Measurements from ENCODE around the gene FAM32A. TPM values are rescaled to one million over a fixed set of nuclear protein-coding genes. Genes with fewer than 3 reads are reported as not detected.

The FAM32A gene
- total and polyA plus RNA-seq, 4 donors, result 81.6 to 142 (median 131) TPM

DNA sequence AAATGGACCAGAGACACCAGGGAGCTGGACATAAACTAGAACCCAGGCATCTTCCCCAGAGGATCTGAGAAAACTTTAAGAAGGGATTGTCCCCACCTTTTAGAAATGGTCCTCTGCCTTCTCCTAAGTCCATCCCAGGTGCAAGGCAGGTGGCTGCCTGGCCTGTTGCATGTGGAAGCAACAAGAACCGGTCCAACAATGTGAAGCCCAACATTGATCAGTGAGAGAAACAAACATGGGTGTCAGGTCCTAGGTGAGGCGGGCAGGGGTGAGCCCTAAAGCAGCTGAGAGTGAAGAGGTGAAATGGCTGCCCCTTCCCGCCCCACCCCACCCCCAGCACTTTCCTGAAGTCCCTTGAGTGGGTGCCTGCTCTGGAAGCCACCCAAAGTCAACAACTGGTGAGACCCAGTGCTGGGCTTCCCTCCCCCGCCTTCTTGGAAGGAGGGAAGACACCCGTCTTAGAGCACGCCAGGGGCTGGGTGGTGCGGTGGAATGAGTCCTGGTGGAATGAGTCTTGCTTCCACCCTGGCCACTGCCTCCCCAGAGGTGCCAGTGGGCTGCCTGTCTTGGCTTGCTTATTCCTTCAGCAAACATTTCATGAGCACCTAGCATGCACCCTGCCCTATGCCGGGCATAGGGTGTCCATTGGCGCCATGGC lies 14.2 kb downstream of the FAM32A start:
- Histone ChIP-seq H3K9me3 (ENCODE audit: control insufficient read depth, insufficient read depth, low read length) (no peaks in the 10 kb centered on the region), H3K27ac (ENCODE audit: low read depth, low read length) (no peak overlapping the region), H3K4me3 (ENCODE audit: low read depth, low read length) (no peak overlapping the region), H3K36me3 (ENCODE audit: control insufficient read depth, insufficient read depth, low read length) (peaks cover 49% of the 10 kb centered on the region), H3K4me1 (ENCODE audit: control insufficient read depth, insufficient read depth, low read length) (peaks cover 23% of the 10 kb centered on the region), H3K27me3 (ENCODE audit: control insufficient read depth, insufficient read depth, low read length) (no peaks in the 10 kb centered on the region)
- 93% methylated on average over 6 of the region's 9 CpGs for WGBS (ENCODE audit: insufficient coverage)
- no peak for DNase-seq (ENCODE audit: low read depth in 4 of 6, low spot score in 6 of 6)

DNA sequence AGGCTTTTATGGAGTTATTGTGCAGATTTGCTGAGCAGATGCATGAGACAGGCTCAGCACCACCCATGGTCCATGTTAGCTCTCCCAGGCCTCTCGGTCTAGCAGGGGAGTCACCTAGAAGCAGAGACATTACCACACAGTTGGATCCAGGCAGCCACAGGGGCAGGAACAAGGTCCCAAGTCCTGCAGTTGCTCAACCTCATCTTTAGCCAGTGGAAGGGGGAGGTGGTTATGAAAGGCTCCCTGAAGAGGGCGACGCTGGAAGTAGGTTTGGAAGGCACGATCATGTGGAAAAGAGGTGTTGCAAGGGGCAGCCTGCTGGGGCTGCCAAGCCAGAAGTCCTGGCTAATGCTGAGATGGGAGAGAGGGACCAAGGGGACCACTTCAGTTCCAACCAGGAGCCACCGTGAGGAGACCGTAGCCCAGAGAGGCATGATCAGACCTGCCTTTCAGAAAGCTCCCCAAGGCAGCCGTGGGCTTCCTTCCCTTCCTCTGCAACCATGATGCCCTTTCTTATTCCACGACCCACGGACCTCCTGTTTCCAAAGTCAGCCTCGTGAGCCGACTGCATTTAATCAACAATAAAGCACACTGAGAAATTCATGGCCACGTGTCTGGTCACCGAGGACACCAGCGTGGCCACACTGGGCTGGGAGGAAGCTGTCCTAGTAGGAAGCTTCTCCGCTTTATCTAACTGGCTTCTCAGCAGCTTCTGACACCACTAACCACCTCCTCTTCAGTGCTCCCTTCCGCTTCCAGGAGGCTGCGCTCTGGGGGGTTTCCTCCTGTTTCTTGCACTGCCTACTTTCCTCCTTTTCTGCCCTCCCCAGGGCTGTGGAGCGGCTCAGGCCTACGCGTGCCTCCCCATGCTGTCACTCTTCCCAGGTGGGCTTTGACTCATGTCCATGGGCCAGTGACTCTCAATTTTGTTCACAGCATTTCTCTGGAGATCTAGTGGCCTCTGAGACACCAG lies 15.1 kb downstream of the FAM32A start:
- 88% methylated on average over 20 of the region's 20 CpGs for WGBS (ENCODE audit: insufficient coverage)

DNA sequence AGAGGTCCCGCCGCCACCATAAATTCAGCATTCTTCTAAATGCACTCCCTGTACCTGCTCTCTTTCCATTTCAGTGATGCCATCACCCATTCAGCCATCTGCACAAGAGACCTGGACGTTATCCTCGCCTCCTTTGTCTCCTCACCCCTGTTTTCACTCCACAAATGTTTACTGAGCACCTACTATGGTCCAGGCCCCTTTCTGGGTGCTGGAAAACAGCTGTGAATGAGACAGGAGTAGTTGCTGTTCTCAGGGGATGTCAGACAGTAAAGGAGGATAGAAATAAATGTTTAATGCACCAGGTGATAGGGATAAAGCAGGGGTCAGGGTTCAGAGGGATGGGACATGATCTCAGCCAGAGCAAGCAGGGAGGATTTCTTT lies 15.8 kb downstream of the FAM32A start:
- peaks cover 26% of the 10 kb centered on the region for H3K4me1 ChIP-seq (ENCODE audit: control insufficient read depth, insufficient read depth, low read length)
- H3K4me3 ChIP-seq (ENCODE audit: low read depth, low read length), result no peak overlapping the region
- no peak for DNase-seq (ENCODE audit: low read depth in 4 of 6, low spot score in 6 of 6)
- peaks cover 60% of the 10 kb centered on the region for H3K36me3 ChIP-seq (ENCODE audit: control insufficient read depth, insufficient read depth, low read length)
- no peak overlapping the region for H3K27ac ChIP-seq (ENCODE audit: low read depth, low read length)
- 100% methylated on average over 2 of the region's 4 CpGs for WGBS (ENCODE audit: insufficient coverage)
- no peaks in the 10 kb centered on the region for H3K9me3 ChIP-seq (ENCODE audit: control insufficient read depth, insufficient read depth, low read length)
- no peaks in the 10 kb centered on the region for H3K27me3 ChIP-seq (ENCODE audit: control insufficient read depth, insufficient read depth, low read length)

More for the DNA sequence above, 15.1 kb downstream of the FAM32A start:
- Histone ChIP-seq H3K27ac (ENCODE audit: low read depth, low read length) (no peak overlapping the region), H3K9me3 (ENCODE audit: control insufficient read depth, insufficient read depth, low read length) (no peaks in the 10 kb centered on the region), H3K27me3 (ENCODE audit: control insufficient read depth, insufficient read depth, low read length) (no peaks in the 10 kb centered on the region), H3K4me1 (ENCODE audit: control insufficient read depth, insufficient read depth, low read length) (peaks cover 23% of the 10 kb centered on the region), H3K4me3 (ENCODE audit: low read depth, low read length) (no peak overlapping the region), H3K36me3 (ENCODE audit: control insufficient read depth, insufficient read depth, low read length) (peaks cover 53% of the 10 kb centered on the region)
- DNase-seq (ENCODE audit: low read depth in 4 of 6, low spot score in 6 of 6), result no peak

DNA sequence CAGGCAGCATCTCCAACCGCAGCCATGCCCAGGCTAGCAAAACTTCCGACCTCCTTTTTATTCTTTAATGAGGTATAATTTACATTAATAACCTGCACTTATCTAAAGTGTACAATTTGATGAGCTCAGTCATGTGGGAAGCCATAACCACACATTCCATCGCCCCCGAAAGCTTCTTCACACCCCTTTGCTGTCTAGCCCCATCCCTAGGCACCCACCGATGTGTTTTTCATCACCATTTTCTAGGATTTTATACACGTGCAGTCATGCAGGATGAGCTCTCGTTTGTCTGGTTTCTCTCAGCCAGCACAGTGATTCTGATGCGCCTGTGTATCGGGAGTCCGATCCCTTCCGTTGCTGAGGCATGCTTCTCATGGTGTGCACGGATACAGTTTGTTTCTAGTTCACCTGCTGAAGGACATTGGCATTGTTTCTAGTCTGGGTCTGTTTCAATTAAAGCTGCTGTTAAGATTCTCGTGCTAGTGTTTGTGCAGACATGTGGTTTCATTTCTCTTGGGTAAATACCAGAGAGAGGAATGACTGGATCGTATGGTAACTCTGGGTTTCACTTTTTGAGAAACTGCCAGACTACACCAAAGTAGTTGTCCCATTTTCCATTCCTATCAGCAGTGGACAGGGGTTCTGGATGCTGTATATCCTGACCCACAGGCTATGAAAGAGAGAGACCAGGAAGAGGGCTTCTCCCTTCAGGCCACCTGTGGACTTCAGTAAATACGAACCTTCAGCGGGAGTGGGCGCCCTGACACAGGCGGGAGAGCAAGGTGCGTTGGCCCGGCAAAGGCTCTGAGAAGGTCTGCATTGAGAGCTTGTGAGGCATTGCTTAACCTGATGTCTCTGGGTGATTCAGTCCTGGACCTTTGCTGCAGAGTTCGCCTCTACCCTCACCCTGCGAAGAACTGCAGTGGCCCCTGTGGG lies 17.4 kb downstream of the FAM32A start:
- no peaks in the 10 kb centered on the region for H3K9me3 ChIP-seq (ENCODE audit: control insufficient read depth, insufficient read depth, low read length)

DNA sequence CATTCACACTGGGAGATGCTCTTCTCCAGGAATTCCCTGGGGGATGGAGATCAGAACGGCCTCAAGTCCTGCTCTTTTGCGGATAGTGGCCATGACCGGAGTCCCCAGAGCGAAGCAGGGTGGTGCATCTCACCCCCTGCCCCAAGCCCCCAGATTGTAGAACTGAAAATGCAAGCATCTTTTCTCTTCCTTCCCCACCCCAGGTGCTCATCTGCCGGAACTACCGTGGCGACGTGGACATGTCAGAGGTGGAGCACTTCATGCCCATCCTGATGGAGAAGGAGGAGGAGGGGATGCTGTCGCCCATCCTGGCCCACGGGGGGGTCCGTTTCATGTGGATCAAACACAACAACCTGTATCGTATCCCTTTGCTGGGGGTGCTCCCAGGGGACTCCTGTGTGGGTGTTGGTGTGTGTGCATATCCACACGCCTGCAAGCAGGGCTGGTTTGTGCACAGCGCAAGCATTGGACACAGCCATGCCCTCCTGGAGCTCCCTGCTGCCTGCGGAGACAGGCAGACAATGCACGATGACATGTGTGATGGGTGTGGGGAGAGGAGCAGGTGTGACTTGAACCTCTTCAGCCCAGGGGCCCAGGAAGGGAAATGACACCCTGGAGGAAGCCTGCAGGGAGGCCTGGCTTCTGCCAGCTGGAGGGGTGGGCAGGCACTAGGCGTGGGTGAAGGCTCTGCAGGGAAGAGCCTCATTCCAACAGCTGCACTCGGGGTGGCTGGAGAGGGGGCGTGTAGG lies 18.2 kb downstream of the FAM32A start:
- Histone ChIP-seq H3K27ac (ENCODE audit: low read depth, low read length) (no peak overlapping the region), H3K27me3 (ENCODE audit: control insufficient read depth, insufficient read depth, low read length) (no peaks in the 10 kb centered on the region), H3K4me1 (ENCODE audit: control insufficient read depth, insufficient read depth, low read length) (peaks cover 21% of the 10 kb centered on the region), H3K4me3 (ENCODE audit: low read depth, low read length) (no peak overlapping the region), H3K36me3 (ENCODE audit: control insufficient read depth, insufficient read depth, low read length) (peaks cover 84% of the 10 kb centered on the region), H3K9me3 (ENCODE audit: control insufficient read depth, insufficient read depth, low read length) (no peaks in the 10 kb centered on the region)
- WGBS (ENCODE audit: insufficient coverage), result 92% methylated on average over 13 of the region's 19 CpGs
- DNase-seq (ENCODE audit: low read depth in 4 of 6, low spot score in 6 of 6), result no peak

More for the DNA sequence above, 17.4 kb downstream of the FAM32A start:
- 88% methylated on average over 16 of the region's 22 CpGs for WGBS (ENCODE audit: insufficient coverage)
- Histone ChIP-seq H3K27me3 (ENCODE audit: control insufficient read depth, insufficient read depth, low read length) (no peaks in the 10 kb centered on the region), H3K36me3 (ENCODE audit: control insufficient read depth, insufficient read depth, low read length) (peaks cover 76% of the 10 kb centered on the region), H3K4me3 (ENCODE audit: low read depth, low read length) (no peak overlapping the region), H3K27ac (ENCODE audit: low read depth, low read length) (no peak overlapping the region), H3K4me1 (ENCODE audit: control insufficient read depth, insufficient read depth, low read length) (peaks cover 23% of the 10 kb centered on the region)
- no peak for DNase-seq (ENCODE audit: low read depth in 4 of 6, low spot score in 6 of 6)

DNA sequence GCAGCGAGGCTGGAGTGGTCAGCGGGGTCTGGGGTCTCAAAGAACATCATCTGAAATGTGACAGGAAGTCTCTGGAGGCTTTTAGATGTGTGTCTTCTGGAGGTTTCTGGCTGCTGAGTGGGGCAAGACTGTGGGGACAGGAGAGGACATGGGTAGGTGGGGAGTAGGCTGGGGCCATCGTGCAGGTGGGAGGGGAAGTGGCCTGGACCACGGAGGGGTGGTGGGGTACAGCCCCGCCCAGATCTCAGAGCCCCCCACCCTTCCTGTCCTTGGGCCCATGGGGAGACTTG lies 18.7 kb downstream of the FAM32A start:
- Histone ChIP-seq H3K4me1 (ENCODE audit: control insufficient read depth, insufficient read depth, low read length) (peaks cover 16% of the 10 kb centered on the region), H3K9me3 (ENCODE audit: control insufficient read depth, insufficient read depth, low read length) (no peaks in the 10 kb centered on the region), H3K36me3 (ENCODE audit: control insufficient read depth, insufficient read depth, low read length) (peaks cover 90% of the 10 kb centered on the region), H3K27me3 (ENCODE audit: control insufficient read depth, insufficient read depth, low read length) (no peaks in the 10 kb centered on the region), H3K4me3 (ENCODE audit: low read depth, low read length) (no peak overlapping the region), H3K27ac (ENCODE audit: low read depth, low read length) (no peak overlapping the region)
- WGBS (ENCODE audit: insufficient coverage), result 92% methylated on average over 4 of the region's 5 CpGs
- no peak for DNase-seq (ENCODE audit: low read depth in 4 of 6, low spot score in 6 of 6)

DNA sequence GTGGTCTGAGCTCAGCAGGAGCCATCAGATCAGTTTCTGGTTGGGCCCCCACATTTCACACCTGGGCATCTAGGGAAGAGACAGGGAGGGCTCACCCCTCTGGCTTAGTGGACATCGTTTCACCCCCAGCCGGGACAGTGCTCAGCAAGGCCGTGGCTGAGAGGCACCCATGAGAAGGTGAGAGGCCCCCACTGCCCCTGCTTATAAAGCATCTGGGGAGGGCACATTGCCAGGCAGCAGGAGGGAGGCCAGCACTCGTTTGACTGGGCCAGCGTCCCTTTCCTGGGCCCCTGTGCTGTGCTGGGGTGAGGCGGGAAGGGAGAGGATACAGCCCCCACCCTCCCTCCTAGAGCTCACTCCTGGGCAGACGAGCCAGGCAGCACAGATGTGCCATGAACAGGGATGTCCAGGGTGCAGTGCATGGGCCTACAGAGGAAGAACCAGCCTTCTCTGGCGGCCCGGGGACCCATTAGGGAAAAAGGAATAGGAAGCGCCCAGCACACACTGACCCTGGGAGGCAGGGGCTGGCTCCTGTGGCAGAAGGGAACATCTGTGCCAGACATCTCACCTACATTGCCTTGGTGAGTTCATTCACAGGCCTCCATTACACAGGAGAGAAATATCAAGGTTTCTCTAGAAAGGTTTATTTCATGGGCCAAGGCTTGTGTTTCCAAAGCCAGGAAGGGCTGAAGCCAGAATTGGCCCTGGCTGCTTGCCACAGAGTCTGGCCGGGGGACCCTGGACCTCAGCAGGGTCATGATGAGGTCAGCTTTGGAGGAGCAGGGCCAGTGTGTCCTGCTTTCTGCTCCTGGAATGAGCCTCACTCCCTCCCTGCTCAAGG lies 20.2 kb downstream of the FAM32A start:
- H3K4me3 ChIP-seq (ENCODE audit: low read depth, low read length), result no peak overlapping the region

DNA sequence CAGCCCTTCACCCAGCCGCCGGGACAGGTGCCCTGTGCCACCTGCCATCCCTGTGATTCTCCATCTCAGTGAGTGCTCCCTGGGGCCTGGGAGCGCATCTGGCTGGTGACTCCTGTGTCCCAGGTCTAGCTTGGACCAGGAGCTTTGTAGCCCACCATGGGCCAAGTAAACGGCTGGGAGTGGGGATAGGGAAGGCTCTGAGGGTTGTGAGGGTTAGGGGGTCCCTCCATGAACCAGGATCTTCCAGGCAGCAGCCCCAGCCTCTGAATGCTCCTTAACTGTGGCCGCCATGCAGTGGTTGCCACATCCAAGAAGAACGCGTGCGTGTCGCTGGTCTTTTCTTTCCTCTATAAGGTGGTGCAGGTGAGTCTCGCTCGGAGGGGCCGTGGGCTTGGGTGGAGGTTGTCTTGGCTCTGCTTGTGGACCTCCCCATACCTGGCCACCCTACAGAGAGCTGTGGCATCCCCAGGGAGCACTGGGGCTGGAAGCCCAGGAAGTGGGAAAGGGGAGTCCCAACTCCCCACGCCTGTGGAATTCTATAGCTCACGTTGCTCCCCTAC lies 20.9 kb downstream of the FAM32A start:
- H3K9me3 ChIP-seq (ENCODE audit: control insufficient read depth, insufficient read depth, low read length), result no peaks in the 10 kb centered on the region
- peaks cover 85% of the 10 kb centered on the region for H3K36me3 ChIP-seq (ENCODE audit: control insufficient read depth, insufficient read depth, low read length)
- H3K4me1 ChIP-seq (ENCODE audit: control insufficient read depth, insufficient read depth, low read length), result peaks cover 3% of the 10 kb centered on the region
- H3K27me3 ChIP-seq (ENCODE audit: control insufficient read depth, insufficient read depth, low read length), result no peaks in the 10 kb centered on the region
- DNase-seq (ENCODE audit: low read depth in 4 of 6, low spot score in 6 of 6), result no peak
- H3K27ac ChIP-seq (ENCODE audit: low read depth, low read length), result no peak overlapping the region
- WGBS (ENCODE audit: insufficient coverage), result 73% methylated on average over 7 of the region's 14 CpGs
- H3K4me3 ChIP-seq (ENCODE audit: low read depth, low read length), result no peak overlapping the region

More for the DNA sequence above, 20.2 kb downstream of the FAM32A start:
- H3K36me3 ChIP-seq (ENCODE audit: control insufficient read depth, insufficient read depth, low read length), result peaks cover 84% of the 10 kb centered on the region
- no peaks in the 10 kb centered on the region for H3K9me3 ChIP-seq (ENCODE audit: control insufficient read depth, insufficient read depth, low read length)
- no peak for DNase-seq (ENCODE audit: low read depth in 4 of 6, low spot score in 6 of 6)
- no peak overlapping the region for H3K27ac ChIP-seq (ENCODE audit: low read depth, low read length)
- WGBS (ENCODE audit: insufficient coverage), result 93% methylated on average over 8 of the region's 11 CpGs
- peaks cover 3% of the 10 kb centered on the region for H3K4me1 ChIP-seq (ENCODE audit: control insufficient read depth, insufficient read depth, low read length)
- no peaks in the 10 kb centered on the region for H3K27me3 ChIP-seq (ENCODE audit: control insufficient read depth, insufficient read depth, low read length)

All from spinal cord (tissue), 10 donors.